Loucy (cell line): ENCODE measurements around the gene MTFR1L.

Source experiments
- H2AFZ ChIP-seq: fragments of 200-600 bp; sonication (generic); 2 replicates; pipeline ENCODE4 v1.6.0; 2016; ENCODE audit warnings: antibody characterized with exemption, mild to moderate bottlenecking, low read length, moderate library complexity
- H3F3A ChIP-seq: fragments of 200-600 bp; 2 replicates; pipeline ENCODE4 v1.6.0; 2016; ENCODE audit warnings: antibody characterized with exemption, low read depth, mild to moderate bottlenecking
- H3K27me3 ChIP-seq: fragments of 200-600 bp; sonication (generic); 2 replicates; pipeline ENCODE4 v1.6.1; 2014; ENCODE audit warnings: low read length, mild to moderate bottlenecking; ENCODE audit not compliant: insufficient read depth, poor library complexity, severe bottlenecking
- H3K36me3 ChIP-seq: fragments of 200-600 bp; sonication (generic); 2 replicates; pipeline ENCODE4 v1.6.1; 2016; ENCODE audit warnings: low read length; ENCODE audit not compliant: insufficient read depth
- H3K4me1 ChIP-seq: fragments of 200-600 bp; sonication (generic); 2 replicates; pipeline ENCODE4 v1.5.1; 2014; ENCODE audit warnings: low read length, mild to moderate bottlenecking; ENCODE audit not compliant: insufficient read depth, poor library complexity, severe bottlenecking
- H3K4me2 ChIP-seq: fragments of 200-600 bp; sonication (generic); 2 replicates; pipeline ENCODE4 v1.6.0; 2014; ENCODE audit warnings: antibody characterized with exemption, low read length, low read depth, mild to moderate bottlenecking; ENCODE audit not compliant: poor library complexity, severe bottlenecking
- H3K4me3 ChIP-seq: fragments of 200-600 bp; sonication (generic); 2 replicates; pipeline ENCODE4 v1.5.1; 2014; ENCODE audit warnings: low read length, mild to moderate bottlenecking, mixed read lengths; ENCODE audit not compliant: poor library complexity, severe bottlenecking
- H3K79me2 ChIP-seq: fragments of 200-600 bp; sonication (generic); 2 replicates; pipeline ENCODE4 v1.6.1; 2014; ENCODE audit warnings: low read length; ENCODE audit not compliant: insufficient read depth
- H3K9ac ChIP-seq: fragments of 200-600 bp; sonication (generic); 2 replicates; pipeline ENCODE4 v1.6.0; 2014; ENCODE audit warnings: mild to moderate bottlenecking, low read depth, low read length, moderate library complexity; ENCODE audit not compliant: poor library complexity, severe bottlenecking
- H3K9me2 ChIP-seq: fragments of 200-600 bp; sonication (generic); replicated peaks from 2 replicates; pipeline ENCODE4 v1.6.1; 2016; ENCODE audit warnings: low read depth, low read length, mixed read lengths
- H3K9me3 ChIP-seq: fragments of 200-600 bp; sonication (generic); 2 replicates; pipeline ENCODE4 v1.6.1; 2014; ENCODE audit warnings: mild to moderate bottlenecking, antibody characterized with exemption, low read length, low read depth; ENCODE audit not compliant: insufficient read depth
- H4K20me1 ChIP-seq: fragments of 200-600 bp; sonication (generic); 2 replicates; pipeline ENCODE4 v1.6.0; 2014; ENCODE audit warnings: antibody characterized with exemption, low read length, mild to moderate bottlenecking; ENCODE audit not compliant: insufficient read depth, poor library complexity, severe bottlenecking
- CTCF ChIP-seq: fragments of 200-600 bp; sonication (generic); conservative IDR thresholded peaks from 2 replicates; pipeline ENCODE4 v1.5.1; 2014; ENCODE audit warnings: mild to moderate bottlenecking, antibody characterized with exemption, low read length
- EZH2phosphoT487 ChIP-seq: fragments of 200-600 bp; IDR thresholded peaks from 2 replicates; pipeline ENCODE4 v1.6.1; 2018; ENCODE audit warnings: antibody characterized with exemption, mild to moderate bottlenecking, moderate library complexity, borderline replicate concordance

Gene MTFR1L

DNA sequence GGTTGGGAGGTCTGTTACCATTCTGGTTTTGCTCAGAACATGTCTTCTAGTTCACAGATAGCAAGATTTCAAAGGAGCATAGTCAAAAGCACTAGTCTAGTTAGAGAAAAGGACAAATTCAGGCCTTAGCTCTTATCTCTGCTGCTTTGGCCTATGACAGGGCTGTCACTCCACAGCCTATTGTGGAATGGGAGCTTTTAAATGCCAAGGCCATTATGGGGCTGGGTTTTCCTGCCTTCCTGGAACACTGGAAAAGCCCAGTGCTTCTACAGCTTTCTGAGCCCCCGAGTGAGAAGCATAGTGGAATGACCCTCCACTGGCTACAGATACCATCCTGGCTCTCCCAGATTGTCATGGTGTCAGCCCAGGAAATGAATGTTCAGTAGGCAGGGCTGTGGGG is 9.3 kb downstream of the MTFR1L start:
- Histone ChIP-seq H3K27me3 (no peaks in the 10 kb centered on the region), H3K9ac (no peak overlapping the region), H3K36me3 (peaks cover 56% of the 10 kb centered on the region), H3K79me2 (no peaks in the 10 kb centered on the region), H3K4me3 (no peak overlapping the region), H4K20me1 (no peaks in the 10 kb centered on the region), H3K4me2 (no peak overlapping the region), H3F3A (peaks cover 2% of the 10 kb centered on the region; the same call in 1 of the 2 replicates), H3K4me1 (peaks cover 16% of the 10 kb centered on the region), H2AFZ (no peak overlapping the region), H3K9me3 (no peaks in the 10 kb centered on the region), H3K9me2 (no peaks in the 10 kb centered on the region)
- TF ChIP-seq CTCF = no peak
- TF ChIP-seq EZH2phosphoT487 = no peak

DNA sequence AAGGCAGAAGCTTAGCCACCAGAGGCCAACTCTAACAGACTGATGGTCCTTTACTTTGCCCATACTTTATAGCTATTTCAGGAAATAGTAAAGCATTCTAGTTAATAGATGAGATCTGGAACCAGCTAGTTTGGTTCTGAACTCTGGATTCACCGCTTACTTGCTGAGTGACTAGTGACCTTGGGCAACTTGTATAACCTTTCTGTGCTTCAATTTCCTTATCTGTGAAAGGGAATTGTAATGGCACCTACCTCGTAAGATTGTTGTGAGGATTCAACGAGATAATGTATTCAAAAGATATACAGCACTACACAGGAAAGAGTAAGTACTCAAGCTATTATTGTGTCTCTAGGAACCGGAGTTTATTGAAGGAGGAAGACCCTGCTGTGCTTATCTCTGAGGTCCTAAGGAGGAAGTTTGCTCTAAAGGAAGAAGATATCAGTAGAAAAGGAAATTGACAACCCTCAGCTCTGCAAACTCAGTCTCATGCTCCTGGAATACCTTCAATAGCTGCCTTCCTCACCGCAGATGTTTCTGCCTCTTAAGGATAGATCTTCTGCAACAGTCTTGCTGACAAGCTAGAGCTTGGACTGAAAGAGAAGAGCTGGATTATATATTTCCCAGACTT is 11.9 kb downstream of the MTFR1L start:
- no peaks in the 10 kb centered on the region for H4K20me1 ChIP-seq
- no peaks in the 10 kb centered on the region for H3K9me3 ChIP-seq
- TF ChIP-seq CTCF (no peak), EZH2phosphoT487 (no peak)
- no peaks in the 10 kb centered on the region for H3K9me2 ChIP-seq
- no peak overlapping the region for H3K9ac ChIP-seq
- H3K4me1 ChIP-seq = peaks cover 16% of the 10 kb centered on the region
- H2AFZ ChIP-seq = no peak overlapping the region
- no peaks in the 10 kb centered on the region for H3K27me3 ChIP-seq
- H3K36me3 ChIP-seq = peaks cover 78% of the 10 kb centered on the region
- H3K4me3 ChIP-seq = no peak overlapping the region
- peak overlapping the region; percentile 28 for H3K4me2 ChIP-seq
- no peaks in the 10 kb centered on the region for H3K79me2 ChIP-seq
- peaks cover 2% of the 10 kb centered on the region; the same call in 1 of the 2 replicates for H3F3A ChIP-seq

DNA sequence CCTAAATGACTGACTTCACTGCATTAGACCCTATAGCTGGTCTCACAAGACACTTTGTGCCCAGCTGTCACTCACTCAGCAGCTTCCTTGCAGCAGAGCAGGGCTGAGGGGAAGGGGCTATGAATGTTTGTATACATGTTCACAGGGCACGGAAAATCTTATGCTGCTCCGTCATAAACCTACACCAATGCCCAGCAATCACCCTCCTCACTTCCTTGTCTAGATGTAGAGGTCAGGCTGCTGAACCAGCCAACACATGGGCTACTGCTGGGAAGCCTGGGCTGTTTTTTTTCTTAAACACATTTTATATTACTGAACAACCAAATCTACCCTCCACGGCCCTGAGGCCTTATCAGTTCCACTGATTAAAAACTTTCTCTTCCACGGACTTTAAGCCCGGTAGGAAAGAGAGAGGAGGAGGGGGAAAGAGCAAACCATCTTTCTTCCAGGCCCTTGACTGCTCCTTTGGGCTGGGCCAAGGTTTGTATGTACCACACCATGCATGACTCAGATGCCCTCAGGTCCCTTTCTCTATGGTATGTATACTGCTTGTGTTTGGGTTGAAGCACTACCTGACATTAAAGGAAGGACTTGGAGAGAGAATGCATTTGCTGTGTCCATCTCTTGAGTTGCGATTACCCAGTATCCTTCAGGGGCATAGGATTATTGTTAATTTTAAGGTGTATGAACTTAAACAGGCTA is 12.7 kb downstream of the MTFR1L start:
- Histone ChIP-seq H3K36me3 (peaks cover 79% of the 10 kb centered on the region), H3K4me2 (peak overlapping the region; percentile 28), H3K4me3 (no peak overlapping the region), H4K20me1 (no peaks in the 10 kb centered on the region), H3F3A (peaks cover 2% of the 10 kb centered on the region; the same call in 1 of the 2 replicates), H3K4me1 (peaks cover 16% of the 10 kb centered on the region), H3K27me3 (no peaks in the 10 kb centered on the region), H3K9ac (no peak overlapping the region), H3K79me2 (no peaks in the 10 kb centered on the region), H2AFZ (no peak overlapping the region), H3K9me3 (no peaks in the 10 kb centered on the region), H3K9me2 (no peaks in the 10 kb centered on the region)
- TF ChIP-seq CTCF = no peak
- TF ChIP-seq EZH2phosphoT487 = no peak
